ENCODE results near the gene ERP29. TPM values are rescaled to one million over a fixed set of nuclear protein-coding genes. Genes with fewer than 3 reads are reported as not detected.

The ERP29 gene
- total RNA-seq = 40.8 and 47.7 TPM in 2 replicates

GRCh38 chr12:112012775-112013600, at the start of gene ERP29, which contains the start of gene TMEM116:
ERP29 (plus strand) TSS chr12:112013426; CDS start chr12:112013466, 40 bp downstream.
TMEM116 (minus strand) TSS chr12:112013165; CDS start chr12:112005270, 7,895 bp downstream.

Small RNAs within 50 kb of the gene (small RNA-seq; reads per million reads assigned to genes)
- gene AC004024.1 = 0.16 reads per million
- gene MIR3657 = not detected
- not detected for gene RF00019

Other genes with a start within 250 kb of the ERP29 start
- 65.9 and 79.4 TPM in 2 replicates for gene ALDH2, start 246.5 kb upstream of the ERP29 start, total RNA-seq
- 36.9 and 47.7 TPM in 2 replicates for gene MAPKAPK5, start 171.2 kb upstream of the ERP29 start, total RNA-seq
- gene TMEM116, start 261 bp upstream of the ERP29 start, total RNA-seq = 3.1 and 3.9 TPM in 2 replicates
- gene NAA25, start 95.4 kb downstream of the ERP29 start, total RNA-seq = 21.9 and 29.1 TPM in 2 replicates
- gene TRAFD1, start 112.1 kb downstream of the ERP29 start, total RNA-seq = 24.5 and 29.8 TPM in 2 replicates

Data from vein endothelial cell (primary cell).